Measurements from ENCODE around the gene ZFP36L2.

Gene ZFP36L2

GRCh38 chr2:43209204-43209717 is 17.1 kb downstream of the ZFP36L2 start:
- TF ChIP-seq SIN3A (IDR thresholded peaks at IDR 0.05; ENCODE audit: borderline replicate concordance, insufficient read depth, low read length) (no peak), FOXP2 (optimal IDR thresholded peaks at IDR 0.05; ENCODE audit: borderline replicate concordance, extremely low read depth, extremely low read length, insufficient read depth) (no peak), TAF1 (IDR thresholded peaks at IDR 0.05; ENCODE audit: borderline replicate concordance, insufficient read depth, low read length) (no peak), POLR2AphosphoS5 (IDR thresholded peaks at IDR 0.05; ENCODE audit: low read depth, low read length) (no peak)
- TF ChIP-seq, protein P1, sequence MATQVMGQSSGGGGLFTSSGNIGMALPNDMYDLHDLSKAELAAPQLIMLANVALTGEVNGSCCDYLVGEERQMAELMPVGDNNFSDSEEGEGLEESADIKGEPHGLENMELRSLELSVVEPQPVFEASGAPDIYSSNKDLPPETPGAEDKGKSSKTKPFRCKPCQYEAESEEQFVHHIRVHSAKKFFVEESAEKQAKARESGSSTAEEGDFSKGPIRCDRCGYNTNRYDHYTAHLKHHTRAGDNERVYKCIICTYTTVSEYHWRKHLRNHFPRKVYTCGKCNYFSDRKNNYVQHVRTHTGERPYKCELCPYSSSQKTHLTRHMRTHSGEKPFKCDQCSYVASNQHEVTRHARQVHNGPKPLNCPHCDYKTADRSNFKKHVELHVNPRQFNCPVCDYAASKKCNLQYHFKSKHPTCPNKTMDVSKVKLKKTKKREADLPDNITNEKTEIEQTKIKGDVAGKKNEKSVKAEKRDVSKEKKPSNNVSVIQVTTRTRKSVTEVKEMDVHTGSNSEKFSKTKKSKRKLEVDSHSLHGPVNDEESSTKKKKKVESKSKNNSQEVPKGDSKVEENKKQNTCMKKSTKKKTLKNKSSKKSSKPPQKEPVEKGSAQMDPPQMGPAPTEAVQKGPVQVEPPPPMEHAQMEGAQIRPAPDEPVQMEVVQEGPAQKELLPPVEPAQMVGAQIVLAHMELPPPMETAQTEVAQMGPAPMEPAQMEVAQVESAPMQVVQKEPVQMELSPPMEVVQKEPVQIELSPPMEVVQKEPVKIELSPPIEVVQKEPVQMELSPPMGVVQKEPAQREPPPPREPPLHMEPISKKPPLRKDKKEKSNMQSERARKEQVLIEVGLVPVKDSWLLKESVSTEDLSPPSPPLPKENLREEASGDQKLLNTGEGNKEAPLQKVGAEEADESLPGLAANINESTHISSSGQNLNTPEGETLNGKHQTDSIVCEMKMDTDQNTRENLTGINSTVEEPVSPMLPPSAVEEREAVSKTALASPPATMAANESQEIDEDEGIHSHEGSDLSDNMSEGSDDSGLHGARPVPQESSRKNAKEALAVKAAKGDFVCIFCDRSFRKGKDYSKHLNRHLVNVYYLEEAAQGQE (IDR thresholded peaks at IDR 0.05; ENCODE audit: insufficient read depth in 1 of 2, low read depth in 2 of 2, low read length in 2 of 2): no peak

- TF ChIP-seq POLR2AphosphoS5 (IDR thresholded peaks at IDR 0.05; ENCODE audit: low read depth, low read length): no peak
- TF ChIP-seq TAF1 (IDR thresholded peaks at IDR 0.05; ENCODE audit: borderline replicate concordance, insufficient read depth, low read length): no peak
- no peak for TF ChIP-seq FOXP2 (optimal IDR thresholded peaks at IDR 0.05; ENCODE audit: borderline replicate concordance, extremely low read depth, extremely low read length, insufficient read depth)
- TF ChIP-seq, protein P1 (IDR thresholded peaks at IDR 0.05; ENCODE audit: insufficient read depth in 1 of 2, low read depth in 2 of 2, low read length in 2 of 2): no peak
- no peak for TF ChIP-seq SIN3A (IDR thresholded peaks at IDR 0.05; ENCODE audit: borderline replicate concordance, insufficient read depth, low read length)
Observed at GRCh38 chr2:43207553-43208300, 18.7 kb downstream of the ZFP36L2 start.

- no peak for TF ChIP-seq FOXP2 (optimal IDR thresholded peaks at IDR 0.05; ENCODE audit: borderline replicate concordance, extremely low read depth, extremely low read length, insufficient read depth)
- no peak for TF ChIP-seq POLR2AphosphoS5 (IDR thresholded peaks at IDR 0.05; ENCODE audit: low read depth, low read length)
- TF ChIP-seq, protein P1 (IDR thresholded peaks at IDR 0.05; ENCODE audit: insufficient read depth in 1 of 2, low read depth in 2 of 2, low read length in 2 of 2): no peak
Observed at GRCh38 chr2:43206602-43207001, 19.8 kb downstream of the ZFP36L2 start.

DNA sequence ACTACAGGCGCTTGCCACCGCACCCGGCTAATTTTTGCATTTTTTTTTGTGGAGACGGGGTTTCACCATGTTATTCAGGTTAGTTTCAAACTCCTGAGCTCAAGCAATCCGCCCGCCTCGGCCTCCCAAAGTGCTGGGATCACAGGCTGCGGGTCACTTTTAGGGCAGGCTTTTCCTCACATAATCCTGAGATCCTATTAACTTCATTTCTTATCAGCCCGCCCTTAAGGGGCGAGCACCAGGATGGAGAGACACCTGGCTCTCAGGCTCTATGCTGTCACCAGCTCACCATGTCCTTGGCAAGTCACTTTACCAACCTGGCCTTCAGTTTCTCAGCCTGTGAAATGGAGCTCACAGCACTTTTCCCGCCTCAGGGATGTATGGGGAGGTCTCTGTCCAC is 23.0 kb downstream of the ZFP36L2 start:
- no peak for TF ChIP-seq POLR2AphosphoS5 (IDR thresholded peaks at IDR 0.05; ENCODE audit: low read depth, low read length)
- no peak for TF ChIP-seq SIN3A (IDR thresholded peaks at IDR 0.05; ENCODE audit: borderline replicate concordance, insufficient read depth, low read length)
- TF ChIP-seq FOXP2 (optimal IDR thresholded peaks at IDR 0.05; ENCODE audit: borderline replicate concordance, extremely low read depth, extremely low read length, insufficient read depth): no peak
- TF ChIP-seq, protein P1 (IDR thresholded peaks at IDR 0.05; ENCODE audit: insufficient read depth in 1 of 2, low read depth in 2 of 2, low read length in 2 of 2): no peak
- TF ChIP-seq TAF1 (IDR thresholded peaks at IDR 0.05; ENCODE audit: borderline replicate concordance, insufficient read depth, low read length): no peak

Data from PFSK-1 (cell line).